SH-SY5Y (cell line): Measurements from ENCODE around the gene SMTNL2.

Experiments
- GATA2 ChIP-seq: IDR thresholded peaks from 2 replicates; pipeline ENCODE4 v1.6.1; 2011; ENCODE audit warnings: mild to moderate bottlenecking, low read depth, low read length
- GATA3 ChIP-seq: IDR thresholded peaks from 2 replicates; pipeline ENCODE4 v1.6.1; 2011; ENCODE audit warnings: low read depth, mild to moderate bottlenecking, low read length, moderate library complexity

GRCh38 chr17:4551141-4551540, 33.2 kb upstream of the SMTNL2 start:
- no peak for TF ChIP-seq GATA3
- TF ChIP-seq GATA2 = no peak
